Endothelial cell of umbilical vein (primary cell): ENCODE data around the gene MACROD2. TPM values are rescaled to one million over a fixed set of nuclear protein-coding genes. Genes with fewer than 3 reads are reported as not detected.

Experiments
- BruUV-seq: library from RNA; stranded (reverse); fragments of 400-500 nt; replicated peaks from 2 replicates; lab custom pipeline; 2021; lab: Mats Ljungman, UMichigan
- CTCF ChIA-PET: fragments of 300-600, 350-600 bp; sonication (Branson Sonifier 250); formaldehyde crosslinking; loops from one replicate; lab custom pipeline; 2021; ENCODE audit warnings: antibody characterized with exemption, inconsistent platforms; lab: Charles Lee
- POLR2A ChIA-PET: fragments of 300-600, 350-600 bp; sonication (Branson Sonifier 250); formaldehyde crosslinking; loops from one replicate; lab custom pipeline; 2021; ENCODE audit warnings: antibody characterized with exemption, inconsistent platforms; lab: Charles Lee
- DNase-seq: peaks from one replicate; pipeline ENCODE4 v3.0.0-alpha.2; 2011; ENCODE audit warnings: low read depth, low spot score
- FAIRE-seq: peaks from 2 replicates; lab custom pipeline; 2011; peaks lifted over from hg19 to GRCh38; lab: Jason Lieb, UNC
- H2AFZ ChIP-seq: 2 replicates; pipeline ENCODE4 v1.6.0; 2012; ENCODE audit warnings: low read depth, low read length, control low read depth, inconsistent platforms
- H3K27ac ChIP-seq: 2 replicates; pipeline ENCODE4 v1.5.1; 2011; ENCODE audit warnings: low read depth, mild to moderate bottlenecking, control low read depth, low read length, moderate library complexity; ENCODE audit not compliant: insufficient read depth
- H3K27me3 ChIP-seq, 2 experiments: 2 replicates each; pipeline versions ENCODE4 v1.6.0 to v1.6.1; 2011; ENCODE audit warnings: low read length in 2 of 2, mixed read lengths in 1 of 2; ENCODE audit not compliant: control insufficient read depth in 2 of 2, insufficient read depth in 2 of 2
- H3K36me3 ChIP-seq, 2 experiments: 2 replicates in 1 of 2; 3 replicates in 1 of 2; pipeline ENCODE4 v1.5.1; 2011; ENCODE audit warnings: low read length in 2 of 2, mild to moderate bottlenecking in 1 of 2, moderate library complexity in 1 of 2; ENCODE audit not compliant: control insufficient read depth in 2 of 2, insufficient read depth in 2 of 2; ENCODE audit errors: extremely low read depth in 1 of 2
- H3K4me1 ChIP-seq: 3 replicates; pipeline ENCODE4 v1.5.1; 2011; ENCODE audit warnings: mild to moderate bottlenecking, low read length; ENCODE audit not compliant: control insufficient read depth, insufficient read depth; ENCODE audit errors: extremely low read depth
- H3K4me2 ChIP-seq: 2 replicates; pipeline ENCODE4 v1.6.1; 2011; ENCODE audit warnings: low read length, control low read depth, mixed read lengths; ENCODE audit not compliant: insufficient read depth
- H3K4me3 ChIP-seq, 3 experiments: fragments of 200-600 bp in 1 of 3; sonication (generic), shearing (Covaris generic) in 1 of 3; replicated peaks in 1 of 3; 2 replicates each; pipeline ENCODE4 v1.5.1; 2011 to 2016; ENCODE audit warnings: control low read depth in 3 of 3, low read length in 3 of 3, mild to moderate bottlenecking in 2 of 3, inconsistent platforms in 1 of 3, low read depth in 1 of 3, moderate library complexity in 1 of 3; ENCODE audit not compliant: insufficient read depth in 1 of 3
- H3K79me2 ChIP-seq: 2 replicates; pipeline ENCODE4 v1.6.0; 2012; ENCODE audit warnings: low read length, inconsistent platforms; ENCODE audit not compliant: control insufficient read depth, insufficient read depth
- H3K9ac ChIP-seq: replicated peaks from 2 replicates; pipeline ENCODE3; 2011; ENCODE audit warnings: low read length, control low read depth; ENCODE audit not compliant: insufficient read depth; ENCODE audit errors: extremely low read depth
- H3K9me1 ChIP-seq: replicated peaks from 3 replicates; pipeline ENCODE4 v1.6.0; 2011; ENCODE audit warnings: mild to moderate bottlenecking, low read length; ENCODE audit not compliant: control insufficient read depth, insufficient read depth; ENCODE audit errors: extremely low read depth
- H3K9me3 ChIP-seq: replicated peaks from 2 replicates; pipeline ENCODE4 v1.5.1; 2012; ENCODE audit warnings: low read length, inconsistent platforms; ENCODE audit not compliant: control insufficient read depth, insufficient read depth
- H4K20me1 ChIP-seq: replicated peaks from 2 replicates; pipeline ENCODE3; 2011; ENCODE audit warnings: mild to moderate bottlenecking, low read length; ENCODE audit not compliant: control insufficient read depth, insufficient read depth; ENCODE audit errors: extremely low read depth
- CTCF ChIP-seq, 2 donors: IDR thresholded peaks; 1 replicate in 1 of 2; 2 replicates in 1 of 2; pipeline ENCODE4 v1.5.1; 2011; ENCODE audit warnings: low read length in 2 of 2, mild to moderate bottlenecking in 2 of 2, moderate library complexity in 2 of 2, control low read depth in 1 of 2, inconsistent platforms in 1 of 2, low read depth in 1 of 2; ENCODE audit not compliant: insufficient read depth in 1 of 2; ENCODE audit errors: extremely low read depth in 1 of 2
- EZH2 ChIP-seq: IDR thresholded peaks from 2 replicates; pipeline ENCODE4 v1.6.1; 2012; ENCODE audit warnings: borderline replicate concordance, low read depth, mild to moderate bottlenecking, moderate library complexity, low read length, inconsistent platforms; ENCODE audit not compliant: severe bottlenecking
- FOS ChIP-seq: IDR thresholded peaks from 2 replicates; pipeline ENCODE4 v1.6.1; 2011; ENCODE audit warnings: mild to moderate bottlenecking, low read length, moderate library complexity, borderline replicate concordance; ENCODE audit not compliant: insufficient read depth
- GATA2 ChIP-seq: IDR thresholded peaks from 2 replicates; pipeline ENCODE4 v1.7.0; 2011; ENCODE audit warnings: low read depth, mild to moderate bottlenecking, moderate library complexity, mixed read lengths, low read length; ENCODE audit not compliant: insufficient read length, insufficient read depth
- JUN ChIP-seq: IDR thresholded peaks from 2 replicates; pipeline ENCODE4 v1.6.1; 2011; ENCODE audit warnings: borderline replicate concordance, low read depth; ENCODE audit not compliant: insufficient read length, insufficient read depth
- MAX ChIP-seq: IDR thresholded peaks from 2 replicates; pipeline ENCODE4 v1.6.1; 2011; ENCODE audit not compliant: insufficient read depth, insufficient read length
- MYC ChIP-seq: IDR thresholded peaks from one replicate; pipeline ENCODE4 v1.6.1; 2011; ENCODE audit warnings: mild to moderate bottlenecking, low read depth, low read length
- POLR2A ChIP-seq: IDR thresholded peaks from 2 replicates; pipeline ENCODE4 v1.6.1; 2012; ENCODE audit warnings: low read depth, mild to moderate bottlenecking, control low read depth, low read length
- POLR2AphosphoS5 ChIP-seq: IDR thresholded peaks from 2 replicates; pipeline ENCODE4 v1.6.1; 2012; ENCODE audit warnings: low read depth, mild to moderate bottlenecking, control low read depth, low read length, moderate library complexity; ENCODE audit not compliant: insufficient read depth
- dilution Hi-C: fragments of 300-500 bp; cut with MboI; formaldehyde crosslinking; loops from one replicate; pipeline ENCODE4 v1.15.0; 2019; ENCODE audit warnings: low sequenced_read_pairs; ENCODE audit not compliant: extremely low pct_ligation_motif_present
- intact Hi-C: fragments of 100-400 bp; cut with micrococcal nuclease; formaldehyde crosslinking; loops from one replicate; pipeline ENCODE4 v1.10.0; 2022
- polyA plus RNA-seq, 4 experiments: library from polyadenylated mRNA; depleted of rRNA in 3 of 4; stranded (reverse) in 3 of 4; unstranded in 1 of 4; fragments of >200 nt; gene quantifications; 2 replicates each; pipeline versions ENCODE4 v1.2.1 to v1.2.3, GENCODE V29; 2011 to 2012; ENCODE audit warnings: missing spikeins in 1 of 4
- total RNA-seq: library from RNA; stranded (reverse); gene quantifications from 2 replicates; pipeline ENCODE4 v1.2.3, GENCODE V29; 2021

The MACROD2 gene
- total and polyA plus RNA-seq, 2 donors (not counting 3 experiments of a cell fraction or from before 2014, with no cell fraction given) = 0.11 to 0.73 TPM

- Histone ChIP-seq H3K27me3 (no peaks in the 10 kb centered on the region), H3K9me1 (no peaks in the 10 kb centered on the region), H3K4me1 (no peaks in the 10 kb centered on the region), H2AFZ (no peak overlapping the region), H3K27ac (no peak overlapping the region), H3K9ac (no peak overlapping the region), H4K20me1 (no peaks in the 10 kb centered on the region), H3K9me3 (no peaks in the 10 kb centered on the region), H3K36me3 (no peaks in the 10 kb centered on the region), H3K4me2 (no peak overlapping the region), H3K4me3 (no peak overlapping the region), H3K79me2 (no peaks in the 10 kb centered on the region)
- no TSS peak for BruUV-seq
- FAIRE-seq (no peak), DNase-seq (no peak)
- dilution Hi-C loops = no loop called here
- ChIA-PET POLR2A (no interaction called here), CTCF (no interaction called here)
- TF ChIP-seq POLR2A (no peak), EZH2 (no peak), MYC (no peak), POLR2AphosphoS5 (no peak), GATA2 (no peak), JUN (no peak), MAX (no peak), CTCF (IDR thresholded peaks at IDR 0.05; ENCODE audit: extremely low read depth in 1 of 2, insufficient read depth in 1 of 2, low read depth in 1 of 2, low read length in 2 of 2) (no peak), FOS (no peak)
- intact Hi-C loops = no loop called here
Observed at GRCh38 chr20:15561707-15562404, 1566.5 kb downstream of the MACROD2 start.
